Measurements from ENCODE around the gene IFNA4.

Gene IFNA4

GRCh38 chr9:21154018-21154608 lies 33.3 kb downstream of the IFNA4 start:
- no peak for DNase-seq (ENCODE audit: insufficient read length, low spot score)

GRCh38 chr9:21153336-21154017 lies 33.9 kb downstream of the IFNA4 start:
- TF ChIP-seq POU2F2 (IDR thresholded peaks at IDR 0.05; ENCODE audit: low read depth, low read length) (no peak), POLR2A (IDR thresholded peaks at IDR 0.05; ENCODE audit: low read depth, low read length) (no peak), SPI1 (IDR thresholded peaks at IDR 0.05; ENCODE audit: low read depth, low read length) (no peak), POLR2AphosphoS5 (IDR thresholded peaks at IDR 0.05; ENCODE audit: low read depth, low read length) (no peak), TAF1 (IDR thresholded peaks at IDR 0.05; ENCODE audit: low read depth, low read length) (no peak), PAX5 (IDR thresholded peaks at IDR 0.05; ENCODE audit: insufficient read depth, low read length, severe bottlenecking) (no peak)
- FAIRE-seq (no peak), DNase-seq (ENCODE audit: insufficient read length, low spot score) (no peak)

More at GRCh38 chr9:21154018-21154608, 33.3 kb downstream of the IFNA4 start:
- no peak for TF ChIP-seq SPI1 (IDR thresholded peaks at IDR 0.05; ENCODE audit: low read depth, low read length)
- no peak for TF ChIP-seq POLR2AphosphoS5 (IDR thresholded peaks at IDR 0.05; ENCODE audit: low read depth, low read length)
- TF ChIP-seq POLR2A (IDR thresholded peaks at IDR 0.05; ENCODE audit: low read depth, low read length): no peak
- TF ChIP-seq TAF1 (IDR thresholded peaks at IDR 0.05; ENCODE audit: low read depth, low read length): no peak
- TF ChIP-seq PAX5 (IDR thresholded peaks at IDR 0.05; ENCODE audit: insufficient read depth, low read length, severe bottlenecking): no peak
- TF ChIP-seq POU2F2 (IDR thresholded peaks at IDR 0.05; ENCODE audit: low read depth, low read length): no peak
- peak; percentile 72 for FAIRE-seq

- TF ChIP-seq POU2F2 (IDR thresholded peaks at IDR 0.05; ENCODE audit: low read depth, low read length) (no peak), SPI1 (IDR thresholded peaks at IDR 0.05; ENCODE audit: low read depth, low read length) (peak; percentile 87)
- FAIRE-seq (peak; percentile 41), DNase-seq (ENCODE audit: insufficient read length, low spot score) (no peak)
Observed at GRCh38 chr9:21144603-21145002, 42.8 kb downstream of the IFNA4 start.

GRCh38 chr9:21141427-21141882 lies 45.9 kb downstream of the IFNA4 start, which contains the start of gene IFNW1:
Gene IFNW1 (minus strand): TSS chr9:21141832. CDS start chr9:21141570, 262 bp downstream.
- TF ChIP-seq TAF1 (IDR thresholded peaks at IDR 0.05; ENCODE audit: low read depth, low read length) (no peak), POU2F2 (IDR thresholded peaks at IDR 0.05; ENCODE audit: low read depth, low read length) (no peak), PAX5 (IDR thresholded peaks at IDR 0.05; ENCODE audit: insufficient read depth, low read length, severe bottlenecking) (no peak), POLR2A (IDR thresholded peaks at IDR 0.05; ENCODE audit: low read depth, low read length) (no peak), SPI1 (IDR thresholded peaks at IDR 0.05; ENCODE audit: low read depth, low read length) (no peak), POLR2AphosphoS5 (IDR thresholded peaks at IDR 0.05; ENCODE audit: low read depth, low read length) (no peak)
- DNase-seq (ENCODE audit: insufficient read length, low spot score) (no peak), FAIRE-seq (peak; percentile 80)

- DNase-seq (ENCODE audit: insufficient read length, low spot score): no peak
- TF ChIP-seq SPI1 (IDR thresholded peaks at IDR 0.05; ENCODE audit: low read depth, low read length) (no peak), TAF1 (IDR thresholded peaks at IDR 0.05; ENCODE audit: low read depth, low read length) (no peak), POLR2A (IDR thresholded peaks at IDR 0.05; ENCODE audit: low read depth, low read length) (no peak), POU2F2 (IDR thresholded peaks at IDR 0.05; ENCODE audit: low read depth, low read length) (no peak), POLR2AphosphoS5 (IDR thresholded peaks at IDR 0.05; ENCODE audit: low read depth, low read length) (no peak), PAX5 (IDR thresholded peaks at IDR 0.05; ENCODE audit: insufficient read depth, low read length, severe bottlenecking) (no peak)
- no peak for FAIRE-seq
Observed at GRCh38 chr9:21137020-21137419, 50.4 kb downstream of the IFNA4 start.

Data from GM12891 (cell line).